TTC549 (cell line): ENCODE data around the gene TMCC2.
"Not testable (repeated sequence)": the region's sequence is repeated elsewhere in the genome, so short reads cannot be mapped to it uniquely, and the experiment has no call there.

Experiments
- FAIRE-seq: peaks from 2 replicates; lab custom pipeline; 2012; peaks lifted over from hg19 to GRCh38; lab: Jason Lieb, UNC

TMCC2 gene

GRCh38 chr1:205280666-205281395, 53.1 kb downstream of the TMCC2 start:
- not testable (repeated sequence) for FAIRE-seq

GRCh38 chr1:205283270-205284147, 55.8 kb downstream of the TMCC2 start:
- no peak for FAIRE-seq

- no peak for FAIRE-seq
Observed at GRCh38 chr1:205284420-205285144, 56.8 kb downstream of the TMCC2 start.

- FAIRE-seq, result no peak
Observed at GRCh38 chr1:205285381-205286101, 57.8 kb downstream of the TMCC2 start.

GRCh38 chr1:205286335-205286950, 58.7 kb downstream of the TMCC2 start:
- no peak for FAIRE-seq

- no peak for FAIRE-seq
Observed at GRCh38 chr1:205287076-205287475, 59.3 kb downstream of the TMCC2 start.

GRCh38 chr1:205287767-205288559, 60.2 kb downstream of the TMCC2 start:
- no peak for FAIRE-seq

GRCh38 chr1:205291596-205291995, 63.9 kb downstream of the TMCC2 start:
- FAIRE-seq, result no peak

GRCh38 chr1:205293350-205294074, 65.8 kb downstream of the TMCC2 start:
- FAIRE-seq, result no peak

GRCh38 chr1:205294175-205294917, 66.6 kb downstream of the TMCC2 start:
- no peak for FAIRE-seq

- no peak for FAIRE-seq
Observed at GRCh38 chr1:205294934-205295333, 67.2 kb downstream of the TMCC2 start.

- FAIRE-seq, result no peak
Observed at GRCh38 chr1:205296154-205296553, 68.4 kb downstream of the TMCC2 start.

GRCh38 chr1:205297546-205298177, 69.9 kb downstream of the TMCC2 start:
- FAIRE-seq, result not testable (repeated sequence)

- peak; percentile 72 for FAIRE-seq
Observed at GRCh38 chr1:205298191-205298994, 70.6 kb downstream of the TMCC2 start.

GRCh38 chr1:205300149-205300548, 72.4 kb downstream of the TMCC2 start:
- no peak for FAIRE-seq

- FAIRE-seq, result no peak
Observed at GRCh38 chr1:205301205-205301821, 73.6 kb downstream of the TMCC2 start.

- peak; percentile 15 for FAIRE-seq
Observed at GRCh38 chr1:205301842-205302588, 74.3 kb downstream of the TMCC2 start.
